Pancreas (tissue), 10 donors: Measurements from ENCODE around the gene PRAMEF10. TPM values are rescaled to one million over a fixed set of nuclear protein-coding genes. Genes with fewer than 3 reads are reported as not detected.
A peak's percentile ranks its signal among the peaks of the same experiment; 100 is the strongest.
"Not testable (repeated sequence)": the region's sequence is repeated elsewhere in the genome, so short reads cannot be mapped to it uniquely, and the experiment has no call there.

Experiments
- ATAC-seq, 4 donors: fragments of 200-7000 bp; cut with Tn5 transposase; one replicate each; pipeline versions ENCODE4 v1.8.0 to v1.9.1; 2020; ENCODE audit warnings: mild to moderate bottlenecking in 4 of 4, moderate library complexity in 4 of 4
- DNase-seq, 6 donors: peaks; one replicate each; pipeline ENCODE4 v3.0.0-alpha.2; 2020
- FAIRE-seq: peaks from 2 replicates; lab custom pipeline; 2012; peaks lifted over from hg19 to GRCh38; lab: Jason Lieb, UNC
- H3K27ac ChIP-seq, 4 donors: fragments of 200-600 bp; sonication (generic); 1 replicate in 3 of 4; 2 replicates in 1 of 4; pipeline versions ENCODE4 v1.5.0 to v1.8.0; 2020
- H3K27me3 ChIP-seq, 4 donors: fragments of 200-600 bp; one replicate each; pipeline ENCODE4 v1.8.0; 2021
- H3K36me3 ChIP-seq, 3 donors: fragments of 200-600 bp; sonication (generic) in 1 of 3; one replicate each; pipeline versions ENCODE4 v1.5.0 to v1.8.0; 2020 to 2021
- H3K4me1 ChIP-seq, 3 donors: fragments of 200-600 bp; one replicate each; pipeline ENCODE4 v1.8.0; 2021
- H3K4me3 ChIP-seq, 4 donors: fragments of 200-600 bp; sonication (generic) in 2 of 4; one replicate each; pipeline versions ENCODE4 v1.5.0 to v1.8.0; 2020 to 2021
- H3K9me3 ChIP-seq, 4 donors: fragments of 200-600 bp; one replicate each; pipeline ENCODE4 v1.8.0; 2021
- WGBS, 2 donors: extraction: QIAGEN DNeasy Blood & Tissue Kit; methylation state at CpG; one replicate each; pipeline ENCODE4 v1.1.7; 2013; 5-methylcytosine and 5-hydroxymethylcytosine counted together
- intact Hi-C, 3 donors: fragments of 100-400 bp; cut with DNase I; formaldehyde crosslinking; loops; one replicate each; pipeline versions ENCODE4 v1.11.1 to v1.14.2; 2022
- polyA plus RNA-seq, 2 donors: library from polyadenylated mRNA; stranded (reverse); fragments of 200-250 nt; gene quantifications; one replicate each; pipeline ENCODE4 v1.2.3, GENCODE V29; 2013
- total RNA-seq, 6 donors: library from RNA; stranded (reverse); fragmentation: NEBNext Ultra II Directional in 4 of 6; extraction: Animal tissue kit (Norgen Biotek cat#: 25700) in 4 of 6; gene quantifications; one replicate each; pipeline versions ENCODE4 v1.2.1 to v1.2.4, GENCODE V29; 2021 to 2023
- donor health status: healthy with polysubstance abuse.
- donor health status: DM: no; HTN: no; CAD: no; lungs with moderate emphysema.
- donor health status: DM: no; HTN: no; CAD: no.
- donor health status: control.
- donor health status: control.
- donor health status: Bipolar disorder and iron deficiency.
- donor health status: DM: yes; HTN: yes; CAD: no.
- donor health status: DM: no; HTN: no; CAD: no.
- donor health status: DM: no; HTN: no; CAD: no.
- donor health status: DM: yes; HTN: yes; CAD: no.

PRAMEF10 gene, protein sequence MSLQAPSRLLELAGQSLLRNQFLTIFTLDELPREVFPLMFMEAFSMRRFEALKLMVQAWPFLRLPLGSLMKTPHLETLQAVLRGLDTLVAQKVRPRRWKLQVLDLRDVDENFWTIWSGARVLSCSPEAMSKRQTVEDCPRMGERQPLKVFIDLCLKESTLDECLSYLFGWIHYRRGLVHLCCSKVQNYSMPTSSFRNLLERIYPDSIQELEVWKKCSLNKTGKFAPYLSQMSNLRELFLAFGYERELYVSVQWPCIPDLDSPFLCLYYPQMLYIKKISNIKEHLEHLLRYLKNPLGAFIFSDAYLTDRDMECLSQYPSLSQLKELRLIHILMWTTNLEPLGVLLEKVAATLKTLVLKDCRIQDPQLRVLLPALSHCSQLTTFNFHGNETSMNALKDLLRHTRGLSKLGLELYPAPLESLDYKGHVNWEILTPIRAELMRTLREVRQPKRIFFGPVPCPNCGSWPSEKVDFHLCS
- total RNA-seq: not detected
- not detected for polyA plus RNA-seq

DNA sequence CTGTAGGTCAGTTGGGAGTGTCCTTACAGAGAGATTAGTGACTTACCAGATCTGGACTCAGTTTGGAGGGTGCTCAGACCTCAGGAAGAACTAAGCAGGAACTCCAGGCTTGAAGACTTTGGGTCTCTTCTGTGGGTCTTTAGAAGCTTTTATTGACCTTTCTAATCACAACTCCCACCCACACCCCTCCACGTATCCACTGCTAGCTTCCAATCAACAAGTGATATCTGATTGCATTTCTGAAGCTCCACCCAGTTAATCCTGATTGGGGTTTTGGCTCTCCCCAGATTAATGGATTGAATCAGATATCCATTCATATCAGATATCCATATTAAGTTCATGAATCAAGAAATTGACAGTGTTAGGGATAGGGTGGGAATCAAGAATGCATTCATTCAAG lies at the start of gene PRAMEF10:
Gene PRAMEF10 (minus strand): TSS at position 101 of the 400 bp plus-strand sequence. CDS start 2,423 bp downstream, outside the sequence.
- FAIRE-seq, ATAC-seq, intact Hi-C loops, H3K4me3 ChIP-seq, H3K9me3 ChIP-seq, H3K27ac ChIP-seq, H3K36me3 ChIP-seq, H3K4me1 ChIP-seq, H3K27me3 ChIP-seq, DNase-seq: not testable (repeated sequence)
- 33% methylated on average over 1 of the region's 1 CpG; no CpG with 5 or more reads in 1 of the 2 donors for WGBS, 2 donors

DNA sequence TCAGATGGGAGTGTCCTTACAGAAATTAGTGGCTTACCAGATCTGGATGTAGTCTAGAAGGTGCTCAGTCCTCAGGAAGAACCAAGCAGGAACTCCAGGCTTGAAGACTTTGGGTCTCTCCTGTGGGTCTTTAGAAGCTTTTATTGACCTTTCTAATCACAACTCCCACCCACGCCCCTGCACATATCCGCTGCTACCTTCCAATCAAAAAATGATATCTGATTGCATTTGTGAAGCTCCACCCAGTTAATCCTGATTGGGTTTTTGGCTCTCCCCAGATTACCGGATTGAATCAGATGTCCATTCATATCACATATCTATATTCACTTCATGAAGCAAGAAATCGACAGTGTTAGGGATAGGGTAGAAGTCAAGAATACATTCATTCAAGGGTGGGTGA lies 49.4 kb upstream of the PRAMEF10 start, which contains the start of gene PRAMEF6:
Gene PRAMEF6 (minus strand): TSS at position 101 of the 400 bp plus-strand sequence. CDS start 5,062 bp downstream, outside the sequence.
- H3K4me1 ChIP-seq, H3K9me3 ChIP-seq, H3K27ac ChIP-seq, intact Hi-C loops, ATAC-seq, DNase-seq, H3K4me3 ChIP-seq, FAIRE-seq, H3K27me3 ChIP-seq, H3K36me3 ChIP-seq: not testable (repeated sequence)
- 65 to 75% methylated on average over 2 of the region's 4 CpGs for WGBS, 2 donors

DNA sequence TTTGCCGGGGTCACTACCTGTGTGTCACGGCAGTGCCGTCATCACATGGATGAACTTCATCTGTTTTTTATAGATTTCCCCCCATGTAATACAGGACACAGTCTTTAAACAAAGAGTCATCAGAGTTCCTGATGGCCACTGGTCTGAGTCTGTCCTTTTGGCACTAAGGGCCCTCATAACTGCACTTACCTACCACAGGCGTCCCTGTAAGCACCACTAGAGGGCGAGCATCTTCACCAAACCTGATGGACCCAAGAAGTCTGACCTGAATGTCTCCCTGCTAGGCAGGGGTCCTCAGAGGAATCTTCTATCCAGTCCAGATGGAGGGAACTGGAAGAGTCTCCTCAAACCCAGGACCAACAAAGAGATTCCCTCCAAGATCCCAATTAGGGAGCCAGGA lies 26.3 kb upstream of the PRAMEF10 start:
- WGBS, 2 donors: 20 to 26% methylated on average over 1 to 3 of the region's 5 CpGs
- FAIRE-seq, H3K9me3 ChIP-seq, H3K27me3 ChIP-seq, H3K36me3 ChIP-seq, DNase-seq, H3K4me1 ChIP-seq, H3K4me3 ChIP-seq, H3K27ac ChIP-seq, intact Hi-C loops: not testable (repeated sequence)
- ATAC-seq: peak in 1 of 4 donors; percentile 27

DNA sequence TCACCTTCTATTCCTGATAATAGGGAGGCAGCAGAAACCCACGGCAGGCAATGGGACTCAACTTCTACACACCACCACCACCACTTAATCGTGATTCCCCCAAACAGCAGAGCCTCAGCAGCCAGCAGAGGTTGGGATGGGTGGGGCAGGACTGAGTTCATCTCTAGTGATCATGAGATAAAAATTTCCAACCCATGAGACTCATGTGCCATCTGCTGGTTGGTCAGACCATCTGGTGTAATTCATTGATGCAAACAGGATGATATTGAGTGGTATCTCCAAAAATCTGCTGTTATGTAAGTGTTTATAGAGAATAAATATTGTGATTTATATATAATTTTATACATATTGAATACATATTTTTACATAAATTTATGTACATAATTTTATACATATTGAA lies 23.7 kb upstream of the PRAMEF10 start:
- DNase-seq, ATAC-seq, intact Hi-C loops, H3K4me1 ChIP-seq, H3K36me3 ChIP-seq, H3K27me3 ChIP-seq, H3K4me3 ChIP-seq, FAIRE-seq, H3K27ac ChIP-seq, H3K9me3 ChIP-seq: not testable (repeated sequence)
- WGBS, 2 donors: 50 to 55% methylated on average over 2 of the region's 2 CpGs

DNA sequence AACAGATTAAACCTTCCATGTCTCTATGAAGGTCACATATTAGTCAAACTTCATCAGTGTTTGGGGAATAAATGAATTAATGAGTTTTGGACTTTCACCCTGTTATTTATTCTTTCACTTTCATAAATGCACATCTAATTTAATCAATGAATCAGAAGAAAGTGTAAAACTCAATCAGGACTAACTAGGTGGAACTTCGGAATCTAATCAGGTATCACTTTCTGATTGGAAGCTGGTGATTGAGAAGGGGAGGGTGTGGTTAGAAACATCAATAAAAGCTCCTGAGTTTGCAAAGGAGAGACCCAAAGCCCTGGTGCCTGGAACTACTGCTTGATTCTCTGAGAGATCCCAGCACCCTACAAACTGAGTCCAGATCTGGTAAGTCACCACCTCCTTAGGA lies 18.2 kb upstream of the PRAMEF10 start, which contains the start of gene PRAMEF7:
Gene PRAMEF7 (plus strand): TSS at position 301 of the 400 bp plus-strand sequence. CDS start 1,083 bp downstream, outside the sequence.
- ATAC-seq, H3K36me3 ChIP-seq, intact Hi-C loops, H3K4me3 ChIP-seq, H3K27me3 ChIP-seq, H3K9me3 ChIP-seq, H3K27ac ChIP-seq, H3K4me1 ChIP-seq, FAIRE-seq, DNase-seq: not testable (repeated sequence)
- WGBS, 2 donors: no CpG with 5 or more reads among the region's 1 CpG

DNA sequence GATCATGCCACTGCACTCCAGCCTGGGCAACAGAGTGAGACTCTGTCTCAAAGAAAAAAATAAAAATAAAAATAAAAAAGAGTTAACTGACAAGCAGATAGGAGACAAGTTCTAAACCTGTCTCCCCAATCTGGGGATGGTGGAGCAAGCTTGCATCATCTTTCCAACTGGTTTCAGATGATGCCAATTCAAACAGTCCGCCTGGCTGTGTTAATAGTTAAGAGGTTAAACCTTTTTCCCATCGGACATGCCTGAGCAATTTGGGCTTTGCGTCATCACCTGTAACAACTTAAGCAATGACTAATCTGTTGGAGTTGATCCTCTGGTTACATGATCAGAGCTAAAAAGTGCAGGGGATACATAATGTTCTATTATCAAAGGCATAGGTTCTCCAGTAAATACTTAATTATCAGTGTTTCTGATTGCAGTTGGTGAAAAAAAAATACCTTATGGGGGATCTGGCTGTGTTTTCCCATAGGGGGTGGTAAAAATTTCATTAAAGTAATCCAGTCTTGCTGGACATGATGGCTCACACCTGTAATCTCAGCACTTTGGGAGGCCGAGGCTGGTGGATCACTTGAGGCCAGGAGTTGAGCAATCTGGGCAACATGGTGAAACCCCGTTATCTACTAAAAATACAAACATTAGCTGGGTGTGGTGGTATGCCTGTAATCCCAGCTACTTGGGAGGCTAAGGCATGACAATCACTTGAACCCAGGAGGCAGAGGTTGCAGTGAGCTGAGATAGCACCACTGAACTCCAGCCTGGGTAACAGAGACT lies 5.9 kb upstream of the PRAMEF10 start:
- FAIRE-seq, H3K27me3 ChIP-seq, ATAC-seq, intact Hi-C loops, H3K27ac ChIP-seq, H3K9me3 ChIP-seq, H3K36me3 ChIP-seq, H3K4me3 ChIP-seq, DNase-seq, H3K4me1 ChIP-seq: not testable (repeated sequence)
- WGBS, 2 donors: 60 to 67% methylated on average over 3 of the region's 5 CpGs

DNA sequence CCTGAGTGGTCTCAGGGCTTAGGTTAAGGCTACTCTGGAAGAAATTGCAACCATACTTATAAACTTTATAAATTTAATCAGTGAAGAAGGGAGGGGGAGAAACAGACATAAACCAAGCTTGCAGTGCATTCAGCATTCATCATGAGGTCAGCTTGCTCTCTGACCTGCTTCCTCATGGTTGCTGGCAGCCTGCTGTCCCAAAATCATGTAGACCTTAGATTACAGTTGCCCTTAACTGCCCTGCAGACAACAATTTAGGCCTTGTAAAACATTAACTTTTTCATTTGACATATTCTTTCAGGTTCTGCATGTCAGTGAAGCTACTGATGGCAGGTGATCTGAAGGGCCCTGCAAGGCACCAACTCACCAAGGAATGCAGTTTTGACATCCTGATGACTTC lies 1.1 kb upstream of the PRAMEF10 start:
- ATAC-seq, H3K9me3 ChIP-seq, H3K4me1 ChIP-seq, H3K4me3 ChIP-seq, DNase-seq, FAIRE-seq, H3K27me3 ChIP-seq, H3K27ac ChIP-seq, intact Hi-C loops, H3K36me3 ChIP-seq: not testable (repeated sequence)

DNA sequence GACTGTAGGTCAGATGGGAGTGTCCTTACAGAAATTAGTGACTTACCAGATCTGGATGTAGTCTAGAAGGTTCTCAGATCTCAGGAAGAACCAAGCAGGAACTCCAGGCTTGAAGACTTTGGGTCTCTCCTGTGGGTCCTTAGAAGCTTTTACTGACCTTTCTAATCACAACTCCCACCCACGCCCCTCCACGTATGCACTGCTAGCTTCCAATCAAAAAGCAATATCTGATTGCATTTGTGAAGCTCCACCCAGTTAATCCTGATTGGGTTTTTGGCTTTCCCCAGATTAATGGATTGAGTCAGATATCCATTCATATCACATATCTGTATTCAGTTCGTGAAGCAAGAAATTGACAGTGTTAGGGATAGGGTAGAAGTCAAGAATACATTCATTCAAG lies 12.0 kb downstream of the PRAMEF10 start, which contains the start of gene PRAMEF4:
Gene PRAMEF4 (minus strand): TSS at position 101 of the 400 bp plus-strand sequence. CDS start 2,807 bp downstream, outside the sequence.
- DNase-seq, H3K36me3 ChIP-seq, H3K4me3 ChIP-seq, ATAC-seq, H3K4me1 ChIP-seq, H3K9me3 ChIP-seq, intact Hi-C loops, FAIRE-seq, H3K27ac ChIP-seq, H3K27me3 ChIP-seq: not testable (repeated sequence)
- 59 to 63% methylated on average over 3 of the region's 3 CpGs for WGBS, 2 donors

DNA sequence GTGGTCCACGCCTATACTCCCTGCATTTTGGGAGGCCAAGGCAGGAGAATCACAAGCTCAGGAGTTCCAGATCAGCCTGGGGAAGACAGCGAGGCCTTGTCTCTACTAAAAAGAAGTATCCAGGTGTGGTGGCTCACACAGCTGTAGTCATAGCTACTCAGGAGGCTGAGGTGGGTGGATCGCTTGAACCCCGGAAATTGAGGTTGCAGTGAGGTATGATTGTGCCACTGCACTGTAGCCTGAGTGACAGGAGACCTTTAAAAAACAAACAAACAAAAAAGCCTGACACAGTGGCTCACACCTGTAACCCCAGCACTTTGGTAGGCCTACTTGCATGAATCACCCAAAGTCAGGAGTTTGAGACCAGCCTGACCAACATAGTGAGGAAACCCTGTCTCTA lies 19.6 kb downstream of the PRAMEF10 start:
- 61 to 62% methylated on average over 3 of the region's 4 CpGs for WGBS, 2 donors
- H3K36me3 ChIP-seq, DNase-seq, H3K27ac ChIP-seq, H3K4me3 ChIP-seq, ATAC-seq, intact Hi-C loops, H3K4me1 ChIP-seq, H3K9me3 ChIP-seq, H3K27me3 ChIP-seq, FAIRE-seq: not testable (repeated sequence)

DNA sequence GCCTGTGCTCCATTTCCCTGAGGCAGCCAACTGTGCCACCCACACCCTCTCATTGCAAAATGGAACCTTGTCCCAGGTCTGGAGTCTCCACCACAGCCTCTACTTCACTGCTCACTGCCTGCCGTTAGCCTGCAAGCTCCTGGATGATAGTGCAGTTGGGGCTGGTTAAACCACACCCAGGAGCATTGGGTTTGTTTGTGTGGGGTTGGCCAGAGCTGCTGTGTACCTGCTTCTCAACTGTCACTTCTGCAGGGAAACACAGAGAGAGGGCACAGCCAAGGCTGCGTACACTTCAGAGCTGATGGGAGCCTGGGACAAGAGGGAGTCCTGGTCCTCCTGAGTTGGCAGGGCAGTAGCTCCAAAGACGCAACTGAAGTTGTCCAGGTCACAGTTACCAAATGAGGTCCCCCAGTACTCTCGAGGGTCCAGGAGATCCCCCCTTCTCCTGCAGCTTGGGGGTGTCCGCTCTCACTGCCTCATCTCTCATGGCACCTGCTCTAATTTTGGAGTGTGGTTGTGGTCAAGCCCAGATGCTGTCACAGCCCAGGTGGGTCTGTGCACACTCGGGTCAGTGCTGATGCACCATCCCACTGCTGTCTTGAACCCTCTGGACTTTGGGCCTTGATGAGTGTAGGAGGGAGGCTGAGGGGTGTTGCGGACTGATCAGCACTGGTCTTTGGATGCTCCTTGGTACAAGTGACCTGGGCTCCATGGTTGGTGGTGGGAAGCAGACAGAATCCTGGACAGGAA lies 34.8 kb downstream of the PRAMEF10 start:
- WGBS, 2 donors: 63 to 75% methylated on average over 3 to 5 of the region's 7 CpGs
- H3K27me3 ChIP-seq, ATAC-seq, DNase-seq, FAIRE-seq, H3K4me3 ChIP-seq, H3K9me3 ChIP-seq, H3K27ac ChIP-seq, H3K36me3 ChIP-seq, H3K4me1 ChIP-seq, intact Hi-C loops: not testable (repeated sequence)

DNA sequence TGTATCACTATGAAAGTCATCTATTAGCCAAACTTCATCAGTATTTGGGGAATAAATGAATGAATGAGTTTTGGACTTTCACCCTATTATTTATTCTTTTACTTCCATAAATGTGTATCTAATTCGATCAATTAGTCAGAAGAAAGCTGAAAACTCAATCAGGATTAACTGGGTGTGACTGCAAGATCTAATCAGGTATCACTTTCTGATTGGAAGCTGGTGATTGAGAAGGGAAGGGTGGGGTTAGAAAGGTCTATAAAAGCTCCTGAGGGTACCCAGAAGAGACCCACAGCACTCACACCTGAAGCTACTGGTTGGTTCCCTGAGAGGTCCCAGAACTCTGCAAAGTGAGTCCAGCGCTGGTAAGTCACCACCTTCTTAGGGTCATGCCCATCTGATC lies 41.3 kb downstream of the PRAMEF10 start, which contains the start of gene PRAMEF2:
Gene PRAMEF2 (plus strand): TSS at position 301 of the 400 bp plus-strand sequence. CDS start 1,924 bp downstream, outside the sequence.
- ATAC-seq, H3K36me3 ChIP-seq, H3K4me1 ChIP-seq, H3K4me3 ChIP-seq, H3K9me3 ChIP-seq, H3K27ac ChIP-seq, DNase-seq, H3K27me3 ChIP-seq, FAIRE-seq, intact Hi-C loops: not testable (repeated sequence)
- 56 to 60% methylated on average over 2 of the region's 2 CpGs for WGBS, 2 donors
